Activated naive CD4-positive, alpha-beta T cell treated with anti-CD3 and anti-CD28 coated beads, Interleukin-2, amount 10 ng/mL, durations not matched to agents 7 days and 5 days (primary cell): ENCODE data around the gene ARMH1.

Experiments used
- CTCF ChIA-PET: fragments of 350-600 bp; sonication (Branson Sonifier 250); formaldehyde crosslinking; loops from one replicate; lab custom pipeline; 2021; ENCODE audit warnings: antibody characterized with exemption; lab: Charles Lee
- DNase-seq: peaks from one replicate; pipeline ENCODE4 v3.0.0-alpha.2; 2020
- H3K27ac Mint-ChIP-seq: one replicate; pipeline ENCODE4 v1.8.0; 2021; ENCODE audit warnings: mild to moderate bottlenecking, moderate library complexity, mixed read lengths
- H3K27me3 Mint-ChIP-seq: one replicate; pipeline ENCODE4 v1.8.0; 2021; ENCODE audit warnings: mild to moderate bottlenecking, mixed read lengths
- H3K36me3 Mint-ChIP-seq: one replicate; pipeline ENCODE4 v1.8.0; 2021; ENCODE audit warnings: mixed read lengths
- H3K4me1 Mint-ChIP-seq: one replicate; pipeline ENCODE4 v1.8.0; 2021; ENCODE audit warnings: mixed read lengths
- H3K4me3 Mint-ChIP-seq: one replicate; pipeline ENCODE4 v1.8.0; 2021; ENCODE audit warnings: mild to moderate bottlenecking, moderate library complexity, mixed read lengths
- H3K9me3 Mint-ChIP-seq: one replicate; pipeline ENCODE4 v1.8.0; 2021; ENCODE audit warnings: mixed read lengths

ARMH1 gene

DNA sequence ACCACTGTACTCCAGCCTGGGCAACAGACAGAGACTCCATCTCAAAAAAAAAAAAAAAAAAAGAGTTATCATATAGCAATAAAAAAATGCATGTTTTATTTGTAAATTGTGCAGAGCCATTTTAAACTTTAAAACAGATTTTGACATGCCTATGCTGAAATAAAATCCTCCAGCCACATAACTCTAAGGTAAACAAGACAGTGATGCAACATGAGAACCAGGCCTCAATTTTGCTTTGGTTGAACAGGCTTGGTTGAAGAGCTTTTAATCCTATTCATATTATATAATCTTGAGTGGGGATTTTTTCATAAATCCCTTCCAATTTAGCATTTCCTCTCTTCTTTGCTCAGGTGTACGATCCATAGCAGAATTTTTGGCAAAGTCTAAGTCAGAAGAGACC lies 26.1 kb downstream of the ARMH1 start:
- Mint-ChIP-seq H3K4me3 (no peak overlapping the region), H3K9me3 (no peaks in the 10 kb centered on the region), H3K27ac (no peak overlapping the region), H3K4me1 (peaks cover 15% of the 10 kb centered on the region), H3K36me3 (peaks cover 1% of the 10 kb centered on the region), H3K27me3 (peaks cover 3% of the 10 kb centered on the region)
- CTCF ChIA-PET: interaction anchor here (2.0 kb wide), 1 partner anchor 48 kb away, joined by 7 read pairs; no protein-coding TSS in a partner anchor
- DNase-seq: no peak

GRCh38 chr1:44701141-44701573 lies 26.6 kb downstream of the ARMH1 start:
- peaks cover 3% of the 10 kb centered on the region for H3K27me3 Mint-ChIP-seq
- H3K36me3 Mint-ChIP-seq: peaks cover 1% of the 10 kb centered on the region
- no peak for DNase-seq
- no peaks in the 10 kb centered on the region for H3K9me3 Mint-ChIP-seq
- no peak overlapping the region for H3K27ac Mint-ChIP-seq
- H3K4me3 Mint-ChIP-seq: no peak overlapping the region
- H3K4me1 Mint-ChIP-seq: peaks cover 15% of the 10 kb centered on the region
- CTCF ChIA-PET: interaction anchor here (2.0 kb wide), 1 partner anchor 48 kb away, joined by 7 read pairs; no protein-coding TSS in a partner anchor

DNA sequence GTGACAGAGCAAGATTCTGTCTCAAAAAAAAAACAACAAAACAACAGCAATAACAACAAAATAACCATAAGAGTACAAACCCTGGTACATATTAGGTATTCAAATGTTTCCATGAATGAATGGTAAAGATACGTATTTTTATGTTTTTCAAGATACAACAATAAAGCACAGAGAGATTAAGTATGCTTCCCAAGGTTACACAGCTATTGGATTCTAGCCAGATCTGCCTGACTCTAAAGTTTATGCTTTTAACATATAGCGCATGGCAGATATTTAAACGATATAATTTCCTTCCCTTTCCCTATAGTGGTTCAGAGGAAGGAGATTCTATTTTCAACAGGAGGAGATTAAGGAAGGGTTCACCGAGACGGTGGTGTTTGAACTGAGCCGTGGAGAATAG lies 31.0 kb downstream of the ARMH1 start:
- Mint-ChIP-seq H3K4me1 (peaks cover 10% of the 10 kb centered on the region), H3K36me3 (no peaks in the 10 kb centered on the region), H3K9me3 (no peaks in the 10 kb centered on the region), H3K4me3 (no peak overlapping the region), H3K27ac (no peak overlapping the region), H3K27me3 (peaks cover 23% of the 10 kb centered on the region)
- CTCF ChIA-PET: interaction anchor here (0.6 to 2.0 kb wide), 2 partner anchors 23 to 173 kb away, joined by 3 to 4 read pairs; no protein-coding TSS in a partner anchor
- no peak for DNase-seq

DNA sequence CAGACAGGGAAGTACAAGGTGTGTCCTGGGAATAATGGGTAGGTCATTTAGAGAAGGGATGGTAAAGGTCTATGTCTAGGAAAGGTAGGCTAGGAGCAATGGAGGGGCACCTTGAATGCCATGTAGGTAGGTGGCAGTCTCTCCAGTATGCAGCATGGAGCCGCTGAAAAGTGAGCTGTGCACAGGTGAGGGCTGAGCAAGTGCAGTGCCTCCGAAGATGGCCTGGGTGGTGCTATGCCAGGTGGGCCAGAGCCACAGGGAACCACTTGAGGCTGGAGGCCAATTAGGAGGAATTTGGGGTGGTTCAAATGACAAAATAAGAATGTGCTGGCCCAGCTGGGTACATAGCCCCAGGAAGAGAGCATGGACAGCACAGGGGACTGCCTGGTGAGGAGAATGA lies 31.4 kb downstream of the ARMH1 start:
- CTCF ChIA-PET: interaction anchor here (1.4 to 2.0 kb wide), 3 partner anchors 14 to 22 kb away, joined by 4 to 7 read pairs (median 6); no protein-coding TSS in a partner anchor
- Mint-ChIP-seq H3K36me3 (no peaks in the 10 kb centered on the region), H3K4me1 (peaks cover 10% of the 10 kb centered on the region), H3K27ac (no peak overlapping the region), H3K4me3 (no peak overlapping the region), H3K27me3 (peaks cover 27% of the 10 kb centered on the region), H3K9me3 (no peaks in the 10 kb centered on the region)
- DNase-seq: no peak

DNA sequence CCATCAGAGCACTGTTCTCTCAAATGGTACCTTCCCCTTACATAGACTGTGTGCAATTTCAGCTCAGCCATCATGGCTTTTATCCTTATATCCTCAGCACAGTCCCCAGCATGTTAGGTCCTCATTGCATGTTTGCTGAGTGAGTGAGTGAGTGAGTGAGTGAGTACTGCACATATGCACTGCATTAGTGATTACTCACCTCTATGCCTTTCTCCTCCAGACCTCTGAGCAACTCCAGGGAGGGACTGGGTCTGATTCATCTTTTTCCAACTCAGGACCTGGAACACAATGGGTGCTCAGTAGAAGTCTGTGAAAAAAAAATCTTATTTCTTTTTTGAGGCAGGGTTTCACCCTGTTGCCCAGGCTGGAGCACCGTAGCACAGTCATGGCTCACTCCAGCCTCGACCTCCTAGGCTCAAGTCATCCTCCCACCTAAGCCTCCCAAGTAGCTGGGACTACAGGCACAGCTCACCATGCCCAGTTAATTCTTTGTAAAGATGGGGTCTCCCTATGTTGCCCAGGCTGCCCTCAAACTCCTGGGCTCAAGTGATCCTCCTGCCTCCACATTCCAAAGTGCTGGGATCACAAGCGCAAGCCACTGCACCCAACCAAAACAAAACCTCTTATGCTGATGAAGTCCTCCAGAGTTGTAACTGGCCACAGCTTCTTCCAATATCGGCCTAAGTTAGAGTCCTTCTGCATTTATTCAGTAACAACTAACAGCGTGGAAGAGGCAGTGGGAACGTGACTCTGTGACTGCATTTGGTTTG lies 32.8 kb downstream of the ARMH1 start:
- Mint-ChIP-seq H3K27ac (no peak overlapping the region), H3K36me3 (no peaks in the 10 kb centered on the region), H3K27me3 (peaks cover 34% of the 10 kb centered on the region), H3K9me3 (no peaks in the 10 kb centered on the region), H3K4me1 (peaks cover 10% of the 10 kb centered on the region), H3K4me3 (no peak overlapping the region)
- DNase-seq: no peak
- CTCF ChIA-PET: interaction anchor here (0.6 to 2.0 kb wide), 9 partner anchors 10 to 55 kb away, joined by 3 to 9 read pairs (median 4); partner anchors contain the start of genes ARMH1 and RNU5D-1

DNA sequence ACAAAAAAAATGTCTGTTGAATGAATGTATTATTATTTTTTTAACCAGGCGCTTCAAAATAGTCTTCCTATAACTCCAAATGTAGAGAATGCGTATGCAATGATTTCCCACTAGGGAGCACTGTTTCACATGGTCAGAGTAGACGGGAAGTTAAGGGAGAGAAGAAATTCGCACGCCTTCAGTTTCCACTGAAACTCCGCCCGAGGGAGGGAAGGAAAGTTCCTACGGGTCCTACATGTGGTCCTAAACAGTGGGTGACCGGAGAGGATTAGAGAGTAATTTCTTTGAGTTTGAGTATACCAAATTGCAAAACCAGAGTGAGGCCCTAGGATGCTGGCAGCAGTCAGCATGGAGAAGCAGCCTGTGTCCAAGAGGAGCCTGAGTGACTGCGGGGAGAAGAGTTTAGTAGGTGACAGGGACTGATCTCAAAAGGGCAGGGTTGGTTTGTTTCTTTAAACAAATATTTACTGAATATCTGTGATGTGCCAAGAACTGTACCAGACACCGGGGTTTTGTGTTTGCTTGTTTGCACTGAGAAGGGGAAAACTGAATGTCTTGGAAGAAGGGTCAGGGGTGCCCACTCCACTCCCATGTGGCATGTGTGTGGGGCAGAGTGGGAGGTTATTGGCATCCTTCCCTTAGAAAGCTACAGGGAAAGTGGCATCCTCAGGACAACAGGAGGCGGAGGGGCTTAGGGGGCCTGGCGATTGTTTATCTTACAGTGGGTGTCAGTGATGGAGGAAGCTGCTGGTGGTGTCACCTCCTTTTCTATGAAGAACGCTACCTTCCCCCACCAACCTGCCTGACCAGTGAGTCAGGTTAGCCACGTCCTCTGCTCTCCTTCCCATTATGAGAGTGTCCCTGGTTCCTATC lies 33.7 kb downstream of the ARMH1 start:
- Mint-ChIP-seq H3K36me3 (no peaks in the 10 kb centered on the region), H3K27ac (no peak overlapping the region), H3K9me3 (no peaks in the 10 kb centered on the region), H3K4me1 (peaks cover 10% of the 10 kb centered on the region), H3K4me3 (peak overlapping the region; percentile 1), H3K27me3 (peaks cover 43% of the 10 kb centered on the region)
- CTCF ChIA-PET: interaction anchor here (0.9 to 1.7 kb wide), 2 partner anchors 9 to 14 kb away, joined by 4 to 7 read pairs; no protein-coding TSS in a partner anchor
- peak; percentile 55 for DNase-seq

DNA sequence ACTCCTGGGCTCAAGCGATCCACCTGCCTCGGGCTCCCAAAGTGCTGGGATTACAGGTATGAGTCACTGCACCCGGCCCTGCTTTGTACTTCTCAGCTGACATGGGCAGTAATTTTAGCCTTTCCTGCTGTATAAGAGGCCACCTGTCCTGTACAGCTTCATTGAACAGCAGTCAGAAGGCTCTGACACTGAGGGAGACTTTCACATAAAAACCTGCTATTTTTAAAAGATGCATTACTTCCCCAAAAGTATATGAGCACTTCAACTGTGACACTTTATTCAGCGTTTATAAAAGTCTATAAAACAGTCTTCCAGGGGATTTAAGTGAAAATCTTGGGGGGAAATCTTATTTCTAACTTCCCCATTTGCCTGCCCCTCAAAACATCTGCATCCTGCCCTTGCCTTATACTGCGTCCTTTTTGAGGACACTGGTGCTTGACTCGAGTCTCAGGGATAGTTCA lies 38.8 kb downstream of the ARMH1 start:
- Mint-ChIP-seq H3K36me3 (no peaks in the 10 kb centered on the region), H3K9me3 (no peaks in the 10 kb centered on the region), H3K27me3 (peaks cover 41% of the 10 kb centered on the region), H3K4me3 (no peak overlapping the region), H3K27ac (no peak overlapping the region), H3K4me1 (peaks cover 39% of the 10 kb centered on the region)
- no peak for DNase-seq
- CTCF ChIA-PET: interaction anchor here (0.6 to 1.6 kb wide), 3 partner anchors 11 to 301 kb away, joined by 3 to 4 read pairs (median 3); no protein-coding TSS in a partner anchor

- CTCF ChIA-PET: interaction anchor here (0.7 to 1.1 kb wide), 4 partner anchors 8 to 303 kb away, joined by 3 to 5 read pairs (median 4); no protein-coding TSS in a partner anchor
- Mint-ChIP-seq H3K9me3 (no peaks in the 10 kb centered on the region), H3K36me3 (no peaks in the 10 kb centered on the region), H3K27me3 (peaks cover 35% of the 10 kb centered on the region), H3K27ac (peak overlapping the region; percentile 14), H3K4me1 (peaks cover 44% of the 10 kb centered on the region), H3K4me3 (no peak overlapping the region)
- DNase-seq: no peak
Measured at GRCh38 chr1:44714532-44714931, 40.0 kb downstream of the ARMH1 start.

- peak overlapping the region; percentile 3 for H3K4me3 Mint-ChIP-seq
- H3K27me3 Mint-ChIP-seq: peaks cover 32% of the 10 kb centered on the region
- H3K4me1 Mint-ChIP-seq: peaks cover 47% of the 10 kb centered on the region
- CTCF ChIA-PET: interaction anchor here (0.7 to 1.1 kb wide), 4 partner anchors 8 to 303 kb away, joined by 3 to 5 read pairs (median 4); no protein-coding TSS in a partner anchor
- no peaks in the 10 kb centered on the region for H3K9me3 Mint-ChIP-seq
- peak overlapping the region; percentile 67 for H3K27ac Mint-ChIP-seq
- peak; percentile 77 for DNase-seq
- H3K36me3 Mint-ChIP-seq: no peaks in the 10 kb centered on the region
Measured at GRCh38 chr1:44714944-44715571, 40.5 kb downstream of the ARMH1 start.

GRCh38 chr1:44717156-44717555 lies 42.6 kb downstream of the ARMH1 start:
- H3K36me3 Mint-ChIP-seq: no peaks in the 10 kb centered on the region
- DNase-seq: no peak
- peaks cover 20% of the 10 kb centered on the region for H3K27me3 Mint-ChIP-seq
- CTCF ChIA-PET: interaction anchor here (0.9 to 2.1 kb wide), 7 partner anchors 10 to 774 kb away, joined by 3 to 7 read pairs (median 4); partner anchors contain the start of genes HECTD3, RNU5D-1, TESK2 and UROD
- H3K27ac Mint-ChIP-seq: no peak overlapping the region
- peaks cover 68% of the 10 kb centered on the region for H3K4me1 Mint-ChIP-seq
- no peaks in the 10 kb centered on the region for H3K9me3 Mint-ChIP-seq
- H3K4me3 Mint-ChIP-seq: no peak overlapping the region

DNA sequence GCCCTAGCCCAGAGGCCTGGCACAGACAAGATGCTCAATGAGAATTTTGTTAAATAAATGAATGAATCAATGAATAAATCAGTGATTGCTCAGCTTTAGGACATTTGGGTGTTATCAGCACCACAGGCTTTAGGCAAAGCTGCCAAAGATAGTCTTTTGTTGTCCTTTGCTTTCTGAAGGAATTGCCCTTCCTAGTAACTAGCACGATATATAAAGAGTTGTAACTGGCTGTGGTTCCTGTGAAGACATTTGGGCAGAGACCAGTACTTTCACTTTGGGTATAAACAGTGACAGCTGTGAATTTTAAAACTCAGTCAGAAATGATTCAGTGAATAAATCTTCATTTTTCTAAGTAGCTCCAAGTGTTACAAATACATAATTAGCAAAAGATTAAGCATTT lies 43.1 kb downstream of the ARMH1 start:
- peaks cover 15% of the 10 kb centered on the region for H3K27me3 Mint-ChIP-seq
- H3K36me3 Mint-ChIP-seq: no peaks in the 10 kb centered on the region
- H3K4me3 Mint-ChIP-seq: no peak overlapping the region
- H3K27ac Mint-ChIP-seq: peak overlapping the region; percentile 34
- CTCF ChIA-PET: interaction anchor here (0.7 to 2.1 kb wide), 8 partner anchors 11 to 774 kb away, joined by 3 to 7 read pairs (median 4); partner anchors contain the start of genes HECTD3, RNU5D-1, TESK2 and UROD
- no peak for DNase-seq
- H3K4me1 Mint-ChIP-seq: peaks cover 71% of the 10 kb centered on the region
- H3K9me3 Mint-ChIP-seq: no peaks in the 10 kb centered on the region

DNA sequence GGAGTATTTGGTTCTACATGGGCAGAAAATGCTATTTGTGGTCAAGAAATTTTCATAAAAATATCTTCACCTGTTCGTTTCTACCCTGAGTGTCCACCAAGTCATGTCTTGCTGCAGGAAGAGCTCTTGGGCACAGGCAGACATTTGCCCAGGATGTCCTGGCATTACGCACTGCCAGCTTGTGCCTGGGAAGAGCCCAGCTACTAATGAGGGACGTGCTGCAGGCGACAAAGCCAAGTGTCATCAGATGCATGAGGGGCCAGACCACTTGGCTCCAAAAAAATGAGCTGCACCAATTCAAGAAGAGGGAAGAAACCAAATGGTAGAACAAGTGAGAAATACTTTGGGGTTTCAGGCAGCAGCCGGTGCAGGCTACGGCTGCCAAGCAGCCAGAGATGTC lies 43.6 kb downstream of the ARMH1 start:
- H3K36me3 Mint-ChIP-seq: no peaks in the 10 kb centered on the region
- peaks cover 74% of the 10 kb centered on the region for H3K4me1 Mint-ChIP-seq
- DNase-seq: no peak
- no peaks in the 10 kb centered on the region for H3K9me3 Mint-ChIP-seq
- H3K4me3 Mint-ChIP-seq: no peak overlapping the region
- peak overlapping the region; percentile 34 for H3K27ac Mint-ChIP-seq
- CTCF ChIA-PET: interaction anchor here (0.7 to 2.1 kb wide), 6 partner anchors 11 to 773 kb away, joined by 4 to 7 read pairs (median 4); partner anchors contain the start of genes RNU5D-1 and TESK2
- H3K27me3 Mint-ChIP-seq: peaks cover 11% of the 10 kb centered on the region

GRCh38 chr1:44719318-44719717 lies 44.8 kb downstream of the ARMH1 start:
- peaks cover 5% of the 10 kb centered on the region for H3K27me3 Mint-ChIP-seq
- H3K36me3 Mint-ChIP-seq: peaks cover 5% of the 10 kb centered on the region
- CTCF ChIA-PET: interaction anchor here (1.6 kb wide), 1 partner anchor 66 kb away, joined by 5 read pairs; no protein-coding TSS in a partner anchor
- H3K9me3 Mint-ChIP-seq: no peaks in the 10 kb centered on the region
- peak; percentile 47 for DNase-seq
- H3K4me1 Mint-ChIP-seq: peaks cover 84% of the 10 kb centered on the region
- no peak overlapping the region for H3K4me3 Mint-ChIP-seq
- H3K27ac Mint-ChIP-seq: peak overlapping the region; percentile 34
